NCI-H2029 (cell line): Measurements from ENCODE around the gene DENND1A.
A peak's percentile ranks its signal among the peaks of the same experiment; 100 is the strongest.

Experiments
- DNase-seq: peaks from one replicate; lab custom pipeline; 2025; lab: John Stamatoyannopoulos, UW

DENND1A gene

GRCh38 chr9:123724211-123724796 lies 205.6 kb downstream of the DENND1A start:
- no peak for DNase-seq

GRCh38 chr9:123723135-123723875 lies 206.6 kb downstream of the DENND1A start:
- no peak for DNase-seq

- DNase-seq = no peak
These were observed 207.5 kb downstream of the DENND1A start for GRCh38 chr9:123722378-123722777.

- DNase-seq = no peak
These were observed 211.7 kb downstream of the DENND1A start for GRCh38 chr9:123718188-123718587.

- no peak for DNase-seq
These were observed 212.2 kb downstream of the DENND1A start for GRCh38 chr9:123717581-123718175.

GRCh38 chr9:123716339-123716945 lies 213.5 kb downstream of the DENND1A start:
- DNase-seq = no peak

GRCh38 chr9:123715258-123715657 lies 214.7 kb downstream of the DENND1A start:
- DNase-seq = no peak

- no peak for DNase-seq
These were observed 216.6 kb downstream of the DENND1A start for GRCh38 chr9:123713282-123713681.

- no peak for DNase-seq
These were observed 217.5 kb downstream of the DENND1A start for GRCh38 chr9:123712399-123712798.

- DNase-seq = no peak
These were observed 219.6 kb downstream of the DENND1A start for GRCh38 chr9:123710299-123710698.

- DNase-seq = no peak
These were observed 227.4 kb downstream of the DENND1A start for GRCh38 chr9:123702483-123702882.

GRCh38 chr9:123697686-123698085 lies 232.2 kb downstream of the DENND1A start:
- DNase-seq = no peak

GRCh38 chr9:123696476-123696875 lies 233.4 kb downstream of the DENND1A start:
- no peak for DNase-seq

GRCh38 chr9:123695386-123695785 lies 234.5 kb downstream of the DENND1A start:
- DNase-seq = no peak

- no peak for DNase-seq
These were observed 238.1 kb downstream of the DENND1A start for GRCh38 chr9:123691765-123692303.

- peak; percentile 59 for DNase-seq
These were observed 240.1 kb downstream of the DENND1A start for GRCh38 chr9:123689701-123690428.

GRCh38 chr9:123687246-123687751 lies 242.6 kb downstream of the DENND1A start:
- peak; percentile 38 for DNase-seq

GRCh38 chr9:123686829-123687192 lies 243.1 kb downstream of the DENND1A start:
- no peak for DNase-seq

- peak; percentile 41 for DNase-seq
These were observed 243.6 kb downstream of the DENND1A start for GRCh38 chr9:123686131-123686828.

- no peak for DNase-seq
These were observed 244.3 kb downstream of the DENND1A start for GRCh38 chr9:123685489-123686083.
